ENCODE measurements around the gene TMIGD1. TPM values are rescaled to one million over a fixed set of nuclear protein-coding genes. Genes with fewer than 3 reads are reported as not detected.

The TMIGD1 gene
- total RNA-seq, 2 donors from 2014 or later = not detected

- 21 to 23% methylated on average over 8 of the region's 8 CpGs for WGBS, 2 donors
- TF ChIP-seq, protein P1, sequence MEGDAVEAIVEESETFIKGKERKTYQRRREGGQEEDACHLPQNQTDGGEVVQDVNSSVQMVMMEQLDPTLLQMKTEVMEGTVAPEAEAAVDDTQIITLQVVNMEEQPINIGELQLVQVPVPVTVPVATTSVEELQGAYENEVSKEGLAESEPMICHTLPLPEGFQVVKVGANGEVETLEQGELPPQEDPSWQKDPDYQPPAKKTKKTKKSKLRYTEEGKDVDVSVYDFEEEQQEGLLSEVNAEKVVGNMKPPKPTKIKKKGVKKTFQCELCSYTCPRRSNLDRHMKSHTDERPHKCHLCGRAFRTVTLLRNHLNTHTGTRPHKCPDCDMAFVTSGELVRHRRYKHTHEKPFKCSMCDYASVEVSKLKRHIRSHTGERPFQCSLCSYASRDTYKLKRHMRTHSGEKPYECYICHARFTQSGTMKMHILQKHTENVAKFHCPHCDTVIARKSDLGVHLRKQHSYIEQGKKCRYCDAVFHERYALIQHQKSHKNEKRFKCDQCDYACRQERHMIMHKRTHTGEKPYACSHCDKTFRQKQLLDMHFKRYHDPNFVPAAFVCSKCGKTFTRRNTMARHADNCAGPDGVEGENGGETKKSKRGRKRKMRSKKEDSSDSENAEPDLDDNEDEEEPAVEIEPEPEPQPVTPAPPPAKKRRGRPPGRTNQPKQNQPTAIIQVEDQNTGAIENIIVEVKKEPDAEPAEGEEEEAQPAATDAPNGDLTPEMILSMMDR (IDR thresholded peaks at IDR 0.05) = peak in 6 of 7 experiments; percentile 47 to 79 (median 76)
- peak in 1 of 3 donors; percentile 7 for TF ChIP-seq POLR2A (IDR thresholded peaks at IDR 0.05)
- DNase-seq = peak; percentile 64 to 80 (median 74)
- Histone ChIP-seq H3K27ac (peak overlapping the region in 3 of 4 donors; percentile 11 to 71 (median 44)), H3K36me3 (replicated peaks in 1 of 2; ENCODE audit: insufficient read depth in 1 of 2, low read depth in 2 of 2) (no peaks in the 10 kb centered on the region), H3K4me3 (no peak overlapping the region), H3K27me3 (no peaks in the 10 kb centered on the region), H3K4me1 (peaks cover 33% of the 10 kb centered on the region), H3K9me3 (no peaks in the 10 kb centered on the region)
- ATAC-seq = peak; percentile 85
- intact Hi-C loops (cut with DNase I) = loop anchor here (10.0 kb wide), 1 partner anchor 232 kb away; no protein-coding TSS in a partner anchor
These were observed 2.7 kb upstream of the TMIGD1 start for GRCh38 chr17:30336369-30337171.

DNA sequence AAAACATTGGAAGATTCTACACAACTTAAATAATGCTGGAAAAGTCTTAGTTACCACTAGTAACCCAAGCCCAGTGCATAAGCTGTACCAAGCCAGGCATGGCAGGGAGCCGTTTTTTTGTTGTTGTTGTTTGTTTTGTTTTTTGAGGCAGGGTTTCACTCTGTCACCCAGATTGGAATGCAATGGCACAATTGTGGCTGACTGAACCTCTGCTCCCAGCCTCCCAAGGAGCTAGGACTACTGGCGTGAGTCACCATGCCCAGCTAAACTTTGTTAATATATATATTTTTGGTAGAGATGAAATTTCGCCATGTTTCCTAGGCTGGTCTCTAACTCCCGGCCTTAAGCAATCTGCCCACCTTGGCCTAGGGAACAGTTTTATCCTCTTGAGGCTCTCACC, 564 bp upstream of the TMIGD1 start:
- intact Hi-C loops (cut with DNase I) = loop anchor here (10.0 kb wide), 1 partner anchor 230 kb away; no protein-coding TSS in a partner anchor
- H3K4me3 ChIP-seq = no peak overlapping the region
- H3K9me3 ChIP-seq = no peaks in the 10 kb centered on the region
- H3K36me3 ChIP-seq (replicated peaks in 1 of 2; ENCODE audit: insufficient read depth in 1 of 2, low read depth in 2 of 2) = no peaks in the 10 kb centered on the region
- WGBS, 2 donors = 85% methylated on average over 4 of the region's 4 CpGs
- no peak overlapping the region for H3K27ac ChIP-seq
- H3K4me1 ChIP-seq = peaks cover 24% of the 10 kb centered on the region
- ATAC-seq (no peak), DNase-seq (no peak)
- no peaks in the 10 kb centered on the region for H3K27me3 ChIP-seq
- TF ChIP-seq POLR2A (IDR thresholded peaks at IDR 0.05) = no peak

- 55 to 63% methylated on average over 4 of the region's 4 CpGs for WGBS, 2 donors
These were observed 1.8 kb downstream of the TMIGD1 start for GRCh38 chr17:30332057-30332542.

DNA sequence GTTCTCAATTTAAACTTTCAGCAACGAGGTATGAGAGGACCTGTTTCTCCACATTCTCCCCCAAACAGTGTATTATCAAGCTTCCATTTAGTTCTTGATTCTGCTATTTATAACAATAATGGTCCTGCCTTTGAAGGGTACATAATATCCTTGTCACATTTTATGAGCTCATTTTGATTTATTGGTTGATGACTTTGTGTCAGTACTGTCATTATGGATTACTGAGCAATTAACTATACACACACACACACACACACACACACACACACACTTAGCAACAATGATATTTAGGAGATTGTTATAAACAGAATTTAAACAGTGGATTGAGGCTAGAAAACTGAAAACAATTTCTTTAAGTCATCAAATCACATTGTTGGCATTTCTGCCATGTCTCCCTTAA, 7.0 kb downstream of the TMIGD1 start:
- TF ChIP-seq, protein P1 (IDR thresholded peaks at IDR 0.05) = no peak
- no peak for TF ChIP-seq POLR2A (IDR thresholded peaks at IDR 0.05)
- no peak overlapping the region for H3K27ac ChIP-seq
- no peaks in the 10 kb centered on the region for H3K9me3 ChIP-seq
- ATAC-seq = no peak
- 6 to 15% methylated on average over 1 of the region's 1 CpG for WGBS, 2 donors
- DNase-seq = no peak
- intact Hi-C loops (cut with DNase I) = no loop called here
- no peaks in the 10 kb centered on the region for H3K4me1 ChIP-seq
- H3K27me3 ChIP-seq = no peaks in the 10 kb centered on the region
- no peak overlapping the region for H3K4me3 ChIP-seq
- no peaks in the 10 kb centered on the region for H3K36me3 ChIP-seq (replicated peaks in 1 of 2; ENCODE audit: insufficient read depth in 1 of 2, low read depth in 2 of 2)

More at GRCh38 chr17:30332057-30332542, 1.8 kb downstream of the TMIGD1 start:
- H3K9me3 ChIP-seq = no peaks in the 10 kb centered on the region
- no peak for ATAC-seq
- DNase-seq = no peak
- TF ChIP-seq, protein P1 (IDR thresholded peaks at IDR 0.05) = no peak
- no peak for TF ChIP-seq POLR2A (IDR thresholded peaks at IDR 0.05)
- intact Hi-C loops (cut with DNase I) = loop anchor here (10.0 kb wide), 1 partner anchor 227 kb away; no protein-coding TSS in a partner anchor
- no peaks in the 10 kb centered on the region for H3K36me3 ChIP-seq (replicated peaks in 1 of 2; ENCODE audit: insufficient read depth in 1 of 2, low read depth in 2 of 2)
- no peaks in the 10 kb centered on the region for H3K27me3 ChIP-seq
- H3K4me1 ChIP-seq = peaks cover 15% of the 10 kb centered on the region
- H3K27ac ChIP-seq = no peak overlapping the region
- no peak overlapping the region for H3K4me3 ChIP-seq

- ATAC-seq (no peak), DNase-seq (no peak)
- Histone ChIP-seq H3K36me3 (replicated peaks in 1 of 2; ENCODE audit: insufficient read depth in 1 of 2, low read depth in 2 of 2) (no peaks in the 10 kb centered on the region), H3K9me3 (no peaks in the 10 kb centered on the region), H3K27ac (no peak overlapping the region), H3K27me3 (no peaks in the 10 kb centered on the region), H3K4me1 (no peaks in the 10 kb centered on the region), H3K4me3 (no peak overlapping the region)
- TF ChIP-seq, protein P1 (IDR thresholded peaks at IDR 0.05) = no peak
- no peak for TF ChIP-seq POLR2A (IDR thresholded peaks at IDR 0.05)
- intact Hi-C loops (cut with DNase I) = no loop called here
- WGBS, 2 donors = 48 to 66% methylated on average over 7 of the region's 7 CpGs
These were observed 9.1 kb downstream of the TMIGD1 start for GRCh38 chr17:30324723-30325122.
